Caco-2 (cell line): ENCODE measurements around the gene ACTL9. TPM values are rescaled to one million over a fixed set of nuclear protein-coding genes. Genes with fewer than 3 reads are reported as not detected.
"Not testable (repeated sequence)": the region's sequence is repeated elsewhere in the genome, so short reads cannot be mapped to it uniquely, and the experiment has no call there.

Experiments
- Bru-seq: library from RNA; stranded (reverse); fragments of 400-500 nt; gene quantifications from one replicate; lab custom pipeline; 2021; lab: Mats Ljungman, UMichigan
- BruChase-seq, 2 experiments: library from RNA; stranded (reverse); fragments of 400-500 nt; gene quantifications; one replicate each; lab custom pipeline; 2021; lab: Mats Ljungman, UMichigan
- BruUV-seq: library from RNA; stranded (reverse); fragments of 400-500 nt; replicated peaks from 2 replicates; lab custom pipeline; 2021; lab: Mats Ljungman, UMichigan
- CTCF ChIA-PET: fragments of 300-600 bp; sonication (Branson Sonifier 250); formaldehyde crosslinking; loops from one replicate; lab custom pipeline; 2022; ENCODE audit warnings: antibody characterized with exemption; lab: Charles Lee
- POLR2A ChIA-PET: fragments of 300-600 bp; sonication (Branson Sonifier 250); formaldehyde crosslinking; loops from one replicate; lab custom pipeline; 2022; ENCODE audit warnings: antibody characterized with exemption; lab: Charles Lee
- DNase-seq, 2 experiments: peaks; one replicate each; pipeline versions ENCODE4 v3.0.0 to v3.0.0-alpha.2; 2020 to 2022
- H3K27me3 ChIP-seq: replicated peaks from 2 replicates; pipeline ENCODE4 v1.6.0; 2011; ENCODE audit warnings: low read length; ENCODE audit not compliant: control insufficient read depth, insufficient read depth
- H3K36me3 ChIP-seq: 2 replicates; pipeline ENCODE4 v1.5.1; 2011; ENCODE audit warnings: low read length; ENCODE audit not compliant: control insufficient read depth, insufficient read depth
- H3K4me1 ChIP-seq: fragments of 250-450 bp; sonication (Bioruptor Pico); 2 replicates; pipeline ENCODE4 v1.5.1; 2020; ENCODE audit warnings: mild to moderate bottlenecking
- H3K4me3 ChIP-seq: 2 replicates; pipeline ENCODE4 v1.5.1; 2011; ENCODE audit warnings: low read depth, mild to moderate bottlenecking, control low read depth, low read length
- H3K9me3 ChIP-seq: fragments of 250-450 bp; sonication (Bioruptor Pico); 2 replicates; pipeline ENCODE4 v1.5.1; 2020; ENCODE audit warnings: mild to moderate bottlenecking, moderate library complexity
- H3K27ac Mint-ChIP-seq: one replicate; pipeline ENCODE4 v1.8.0; 2022; ENCODE audit warnings: mixed read lengths; ENCODE audit not compliant: unreplicated experiment
- H3K27me3 Mint-ChIP-seq: one replicate; pipeline ENCODE4 v1.8.0; 2022; ENCODE audit warnings: mixed read lengths; ENCODE audit not compliant: insufficient read depth, unreplicated experiment
- H3K36me3 Mint-ChIP-seq: one replicate; pipeline ENCODE4 v1.8.0; 2022; ENCODE audit warnings: mild to moderate bottlenecking, mixed read lengths; ENCODE audit not compliant: insufficient read depth, unreplicated experiment
- H3K4me1 Mint-ChIP-seq: one replicate; pipeline ENCODE4 v1.8.0; 2022; ENCODE audit warnings: low read depth, mixed read lengths; ENCODE audit not compliant: unreplicated experiment
- H3K4me3 Mint-ChIP-seq: one replicate; pipeline ENCODE4 v1.8.0; 2022; ENCODE audit warnings: mild to moderate bottlenecking, moderate library complexity, mixed read lengths; ENCODE audit not compliant: unreplicated experiment
- H3K9me3 Mint-ChIP-seq: one replicate; pipeline ENCODE4 v1.8.0; 2022; ENCODE audit warnings: mixed read lengths; ENCODE audit not compliant: unreplicated experiment
- CTCF ChIP-seq, 2 experiments: fragments of 200-600 bp in 1 of 2; IDR thresholded peaks; 1 replicate in 1 of 2; 2 replicates in 1 of 2; pipeline versions ENCODE4 v1.5.1 to v1.8.0; 2011 to 2022; ENCODE audit warnings: antibody characterized with exemption in 1 of 2, control low read depth in 1 of 2, inconsistent platforms in 1 of 2, low read depth in 1 of 2, low read length in 1 of 2, mild to moderate bottlenecking in 1 of 2, moderate library complexity in 1 of 2; ENCODE audit not compliant: insufficient read depth in 1 of 2, severe bottlenecking in 1 of 2, unreplicated experiment in 1 of 2
- intact Hi-C: fragments of 100-400 bp; cut with micrococcal nuclease; formaldehyde crosslinking; loops from one replicate; pipeline ENCODE4 v1.10.0; 2022; ENCODE audit not compliant: unreplicated experiment
- long read RNA-seq: library from polyadenylated mRNA; stranded (forward); transcript quantifications from one replicate; pipeline ENCODE4 v2.0.0, GENCODE V29; 2022
- total RNA-seq: library from RNA; stranded (reverse); gene quantifications from 2 replicates; pipeline ENCODE4 v1.2.3, GENCODE V29; 2022

Gene ACTL9
- total RNA-seq (not detected in 2 replicates), Bru-seq, nascent RNA (not detected), BruChase-seq, experiment 1, labeled RNA remaining after a 2-hour chase (not detected), BruChase-seq, experiment 2, labeled RNA remaining after a 6-hour chase (not detected)
- long read RNA-seq: 0 reads

- Histone ChIP-seq H3K36me3 (no peaks in the 10 kb centered on the region), H3K27me3 (no peaks in the 10 kb centered on the region), H3K4me1 (no peaks in the 10 kb centered on the region), H3K9me3 (no peaks in the 10 kb centered on the region), H3K4me3 (no peak within 1 kb of the TSS)
- H3K4me3 Mint-ChIP-seq: no peak within 1 kb of the TSS
- no peak for DNase-seq
- intact Hi-C loops: no loop called here
- H3K9me3 Mint-ChIP-seq: no peaks in the 10 kb centered on the region
- no peaks in the 10 kb centered on the region for H3K4me1 Mint-ChIP-seq
- BruUV-seq: no TSS peak
- H3K36me3 Mint-ChIP-seq: no peaks in the 10 kb centered on the region
- ChIA-PET CTCF (no interaction called here), POLR2A (no interaction called here)
- no peak for TF ChIP-seq CTCF (IDR thresholded peaks at IDR 0.05; ENCODE audit: insufficient read depth in 1 of 2, low read depth in 1 of 2, low read length in 1 of 2, severe bottlenecking in 1 of 2, unreplicated experiment in 1 of 2)
- no peaks in the 10 kb centered on the region for H3K27me3 Mint-ChIP-seq
- no peak within 1 kb of the TSS for H3K27ac Mint-ChIP-seq
Observed at GRCh38 chr19:8698433-8699063, at the start of gene ACTL9. Gene ACTL9 (minus strand): TSS chr19:8698795. CDS start chr19:8698701, 94 bp downstream.

- H3K27ac Mint-ChIP-seq, H3K4me1 Mint-ChIP-seq, H3K9me3 ChIP-seq, H3K27me3 ChIP-seq, POLR2A ChIA-PET, H3K9me3 Mint-ChIP-seq, H3K4me3 Mint-ChIP-seq, H3K4me3 ChIP-seq, H3K36me3 Mint-ChIP-seq, CTCF ChIA-PET, H3K36me3 ChIP-seq, BruUV-seq, DNase-seq, intact Hi-C loops, H3K27me3 Mint-ChIP-seq, H3K4me1 ChIP-seq: not testable (repeated sequence)
Observed at GRCh38 chr19:8739291-8740065, 40.9 kb upstream of the ACTL9 start.

- no peaks in the 10 kb centered on the region for H3K27me3 ChIP-seq
- H3K9me3 Mint-ChIP-seq: no peaks in the 10 kb centered on the region
- H3K27ac Mint-ChIP-seq: no peak overlapping the region
- H3K36me3 Mint-ChIP-seq: no peaks in the 10 kb centered on the region
- H3K4me1 ChIP-seq: no peaks in the 10 kb centered on the region
- intact Hi-C loops: no loop called here
- no peak for DNase-seq
- TF ChIP-seq CTCF (IDR thresholded peaks at IDR 0.05; ENCODE audit: insufficient read depth in 1 of 2, low read depth in 1 of 2, low read length in 1 of 2, severe bottlenecking in 1 of 2, unreplicated experiment in 1 of 2): no peak
- no peaks in the 10 kb centered on the region for H3K4me1 Mint-ChIP-seq
- H3K36me3 ChIP-seq: no peaks in the 10 kb centered on the region
- CTCF ChIA-PET: no interaction called here
- no peak overlapping the region for H3K4me3 Mint-ChIP-seq
- no TSS peak for BruUV-seq
- no peaks in the 10 kb centered on the region for H3K9me3 ChIP-seq
- POLR2A ChIA-PET: no interaction called here
- no peak overlapping the region for H3K4me3 ChIP-seq
- H3K27me3 Mint-ChIP-seq: no peaks in the 10 kb centered on the region
Observed at GRCh38 chr19:8738377-8738776, 39.8 kb upstream of the ACTL9 start.
